A549 (cell line): ENCODE data around the gene INPP1. TPM values are rescaled to one million over a fixed set of nuclear protein-coding genes. Genes with fewer than 3 reads are reported as not detected.

Source experiments
- ATAC-seq, 2 experiments: fragments of 200-7000 bp in 1 of 2; fragments of >200 bp in 1 of 2; cut with Nextera tagmentation in 1 of 2; cut with Tn5 transposase in 1 of 2; 3 replicates each; pipeline versions ENCODE4 v1.8.0 to v1.9.1; 2018 to 2020; ENCODE audit warnings: mild to moderate bottlenecking in 1 of 2, moderate library complexity in 1 of 2
- CTCF ChIA-PET: fragments of 300-600 bp; sonication (Branson Sonifier 250); formaldehyde crosslinking; extraction: SDS; loops from one replicate; lab custom pipeline; 2021; ENCODE audit warnings: antibody characterized with exemption, inconsistent platforms; lab: Yijun Ruan, JAX
- POLR2A ChIA-PET: fragments of 350-600 bp; formaldehyde crosslinking; extraction: SDS; loops from one replicate; lab custom pipeline; 2021; ENCODE audit warnings: antibody characterized with exemption, inconsistent platforms; lab: Yijun Ruan, JAX
- DNase-seq, 2 experiments: peaks; one replicate each; pipeline versions ENCODE4 v3.0.0 to v3.0.0-alpha.2; 2011 to 2016; ENCODE audit warnings: low read depth in 1 of 2, low spot score in 1 of 2
- FAIRE-seq: peaks from 2 replicates; lab custom pipeline; 2011; peaks lifted over from hg19 to GRCh38; lab: Jason Lieb, UNC
- H3K27ac ChIP-seq, 2 experiments: fragments of >200 bp; sonication (Bioruptor Twin); formaldehyde crosslinking; 3 replicates each; pipeline ENCODE4 v1.5.1; 2016 to 2017
- H3K4me1 ChIP-seq: fragments of >200 bp; sonication (Bioruptor Twin); formaldehyde crosslinking; 3 replicates; pipeline ENCODE4 v1.6.1; 2016
- H3K4me2 ChIP-seq: fragments of >200 bp; sonication (Bioruptor Twin); formaldehyde crosslinking; 3 replicates; pipeline ENCODE4 v1.6.1; 2016
- H3K4me3 ChIP-seq: fragments of >200 bp; sonication (Bioruptor Twin); formaldehyde crosslinking; 3 replicates; pipeline ENCODE4 v1.5.1; 2016
- H3K9me3 ChIP-seq: fragments of >200 bp; sonication (Bioruptor Twin); formaldehyde crosslinking; 3 replicates; pipeline ENCODE4 v1.6.1; 2016
- ATOH8 ChIP-seq: fragments of 250-450 bp; sonication (Bioruptor Pico); IDR thresholded peaks from 2 replicates; pipeline ENCODE4 v1.5.0; 2020; ENCODE audit warnings: low read depth, mild to moderate bottlenecking, moderate library complexity
- BCL3 ChIP-seq: fragments of >200 bp; sonication (Bioruptor Twin); formaldehyde crosslinking; IDR thresholded peaks from 3 replicates; pipeline ENCODE4 v1.6.1; 2016
- BHLHE40 ChIP-seq: IDR thresholded peaks from 2 replicates; pipeline ENCODE4 v1.6.1; 2012; ENCODE audit warnings: low read depth, low read length, inconsistent platforms
- CHD2 ChIP-seq: fragments of 150-350 bp; IDR thresholded peaks from 2 replicates; pipeline ENCODE4 v1.6.1; 2014; ENCODE audit warnings: low read length; ENCODE audit not compliant: partially characterized antibody
- CTCF ChIP-seq: fragments of >200 bp; sonication (Bioruptor Twin); formaldehyde crosslinking; IDR thresholded peaks from 3 replicates; pipeline ENCODE4 v1.5.1; 2016
- ESRRA ChIP-seq: fragments of 150-350 bp; IDR thresholded peaks from 2 replicates; pipeline ENCODE4 v1.6.1; 2014; ENCODE audit warnings: mild to moderate bottlenecking, low read length, borderline replicate concordance
- FOSL2 ChIP-seq, 2 experiments: fragments of 450-650 bp in 1 of 2; fragments of >200 bp in 1 of 2; sonication (Bioruptor Twin) in 1 of 2; formaldehyde crosslinking; IDR thresholded peaks; 2 replicates each; pipeline versions ENCODE4 v1.5.0 to v1.6.1; 2016 to 2020; ENCODE audit warnings: mild to moderate bottlenecking in 1 of 2, moderate library complexity in 1 of 2
- HOXA7 ChIP-seq: fragments of 250-450 bp; sonication (Bioruptor Pico); IDR thresholded peaks from 2 replicates; pipeline ENCODE4 v1.5.0; 2020; ENCODE audit warnings: mild to moderate bottlenecking, moderate library complexity
- HOXB5 ChIP-seq: fragments of 250-450 bp; sonication (Bioruptor Pico); IDR thresholded peaks from 2 replicates; pipeline ENCODE4 v1.5.0; 2020; ENCODE audit warnings: mild to moderate bottlenecking, moderate library complexity
- JUN ChIP-seq, 2 experiments: fragments of >200 bp; sonication (Bioruptor Twin); formaldehyde crosslinking; IDR thresholded peaks; 2 replicates in 1 of 2; 3 replicates in 1 of 2; pipeline ENCODE4 v1.6.1; 2016 to 2017
- KDM1A ChIP-seq: fragments of 200-600 bp; sonication (generic); IDR thresholded peaks from 2 replicates; pipeline ENCODE4 v1.6.1; 2016; ENCODE audit warnings: low read depth, mild to moderate bottlenecking
- KDM5A ChIP-seq: fragments of 200-600 bp; sonication (generic); IDR thresholded peaks from 2 replicates; pipeline ENCODE4 v1.6.1; 2016; ENCODE audit warnings: antibody characterized with exemption, mild to moderate bottlenecking
- MAFK ChIP-seq: fragments of 450-650 bp; IDR thresholded peaks from 2 replicates; pipeline ENCODE4 v1.6.1; 2014; ENCODE audit not compliant: partially characterized antibody
- MAX ChIP-seq: IDR thresholded peaks from 2 replicates; pipeline ENCODE4 v1.6.1; 2012
- MYC ChIP-seq: IDR thresholded peaks from 2 replicates; pipeline ENCODE4 v1.6.1; 2012; ENCODE audit warnings: mild to moderate bottlenecking, inconsistent platforms, low read length, improper control_type of control experiment, borderline replicate concordance
- PBX3 ChIP-seq: IDR thresholded peaks from 2 replicates; pipeline ENCODE4 v1.6.1; 2012
- POLR2AphosphoS2 ChIP-seq: conservative IDR thresholded peaks from 2 replicates; pipeline ENCODE4 v1.6.1; 2012; ENCODE audit warnings: low read length, improper control_type of control experiment, inconsistent platforms
- RAD21 ChIP-seq, 2 experiments: fragments of >200 bp in 1 of 2; sonication (Bioruptor Twin) in 1 of 2; formaldehyde crosslinking in 1 of 2; IDR thresholded peaks in 1 of 2; conservative IDR thresholded peaks in 1 of 2; 2 replicates in 1 of 2; 3 replicates in 1 of 2; pipeline ENCODE4 v1.6.1; 2012 to 2018; ENCODE audit warnings: inconsistent platforms in 1 of 2
- REST ChIP-seq: fragments of 200-600 bp; sonication (generic); IDR thresholded peaks from 2 replicates; pipeline ENCODE4 v1.6.1; 2016; ENCODE audit warnings: antibody characterized with exemption, mild to moderate bottlenecking, moderate library complexity
- SMC3 ChIP-seq: fragments of >200 bp; sonication (Bioruptor Twin); formaldehyde crosslinking; IDR thresholded peaks from 3 replicates; pipeline ENCODE4 v1.6.1; 2018; ENCODE audit warnings: inconsistent platforms
- TP53 ChIP-seq: fragments of 250-450 bp; sonication (Bioruptor Pico); IDR thresholded peaks from 2 replicates; pipeline ENCODE4 v1.5.0; 2021; ENCODE audit warnings: mild to moderate bottlenecking, moderate library complexity
- ZC3H11A ChIP-seq: fragments of 450-650 bp; IDR thresholded peaks from 2 replicates; pipeline ENCODE4 v1.6.1; 2014; ENCODE audit warnings: antibody characterized with exemption, mild to moderate bottlenecking
- ZSCAN20 ChIP-seq: fragments of 250-450 bp; sonication (Bioruptor Pico); IDR thresholded peaks from 2 replicates; pipeline ENCODE4 v1.8.0; 2022; ENCODE audit warnings: mild to moderate bottlenecking, moderate library complexity
- WGBS: methylation state at CpG from one replicate; pipeline ENCODE4 v1.1.6; 2017; ENCODE audit errors: missing lambda C conversion rate; 5-methylcytosine and 5-hydroxymethylcytosine counted together
- polyA plus RNA-seq, 4 experiments: library from polyadenylated mRNA; depleted of rRNA in 3 of 4; stranded (reverse); fragments of >200 nt; fragmentation: RNase III in 1 of 4; extraction: RNeasy Plus Mini Kit Qiagen cat#74134 plus additional on column Dnase treatment in 1 of 4; gene quantifications; 2 replicates in 3 of 4; 3 replicates in 1 of 4; pipeline ENCODE4 v1.2.3, GENCODE V29; 2011 to 2017

Gene INPP1
- polyA plus RNA-seq, 2 of the 4 experiments (the other 2 are of a cell fraction), result 12.8 to 18.4 TPM

- ChIA-PET POLR2A (no interaction called here), CTCF (no interaction called here)
- ATAC-seq (no peak), DNase-seq (no peak), FAIRE-seq (no peak)
- Histone ChIP-seq H3K9me3 (no peaks in the 10 kb centered on the region), H3K4me2 (no peak overlapping the region), H3K4me1 (peaks cover 5% of the 10 kb centered on the region; the same call in 1 of the 3 replicates), H3K4me3 (no peak overlapping the region), H3K27ac (no peak overlapping the region)
- TF ChIP-seq MAFK (no peak), ZC3H11A (no peak), HOXB5 (CRISPR knock-in tag) (no peak), CTCF (no peak), BHLHE40 (no peak), FOSL2 (IDR thresholded peaks at IDR 0.05) (no peak), FOSL2 (CRISPR knock-in tag; IDR thresholded peaks at IDR 0.05) (no peak), PBX3 (no peak), HOXA7 (CRISPR knock-in tag) (no peak), ZSCAN20 (no peak), MYC (no peak), CHD2 (no peak), KDM5A (no peak), JUN (IDR thresholded peaks at IDR 0.05) (no peak)
- 96% methylated on average over 1 of the region's 1 CpG for WGBS
These were observed 19.5 kb downstream of the INPP1 start for GRCh38 chr2:190362894-190363293.

GRCh38 chr2:190365499-190366204 is 22.3 kb downstream of the INPP1 start:
- ATAC-seq, result no peak
- POLR2A ChIA-PET, result no interaction called here
- CTCF ChIA-PET, result interaction anchor here (0.8 to 1.4 kb wide), 3 partner anchors 8 to 332 kb away, joined by 3 read pairs; no protein-coding TSS in a partner anchor
- Histone ChIP-seq H3K4me2 (no peak overlapping the region), H3K4me3 (no peak overlapping the region), H3K27ac (no peak overlapping the region), H3K9me3 (no peaks in the 10 kb centered on the region), H3K4me1 (no peaks in the 10 kb centered on the region)
- TF ChIP-seq SMC3 (no peak), ATOH8 (CRISPR knock-in tag) (no peak), ESRRA (no peak), HOXA7 (CRISPR knock-in tag) (no peak), RAD21 (conservative IDR thresholded peaks at IDR 0.05 in 1 of 2, IDR thresholded peaks at IDR 0.05 in 1 of 2) (no peak), MAX (no peak), BCL3 (no peak), REST (no peak), TP53 (CRISPR knock-in tag) (no peak), KDM5A (no peak), KDM1A (no peak), POLR2AphosphoS2 (no peak)
- DNase-seq, result no peak
- WGBS, result 89% methylated on average over 19 of the region's 19 CpGs
- no peak for FAIRE-seq
